H1 (cell line): ENCODE measurements around the gene FAM8A1. TPM values are rescaled to one million over a fixed set of nuclear protein-coding genes. Genes with fewer than 3 reads are reported as not detected.

Source experiments
- CTCF ChIA-PET: fragments of 300-600 bp; sonication (Branson Sonifier 250); formaldehyde crosslinking; loops from one replicate; lab custom pipeline; 2021; ENCODE audit not compliant: partially characterized antibody; lab: Charles Lee
- POLR2A ChIA-PET: fragments of 300-600 bp; sonication (Branson Sonifier 250); formaldehyde crosslinking; loops from one replicate; lab custom pipeline; 2021; ENCODE audit warnings: inconsistent platforms; ENCODE audit not compliant: partially characterized antibody; lab: Charles Lee
- DNase-seq, 2 experiments: peaks; one replicate each; pipeline versions ENCODE4 v3.0.0 to v3.0.0-alpha.2; 2010 to 2022; ENCODE audit warnings: low spot score in 2 of 2, low read depth in 1 of 2, mixed read lengths in 1 of 2
- FAIRE-seq: peaks from 2 replicates; lab custom pipeline; 2011; peaks lifted over from hg19 to GRCh38; lab: Jason Lieb, UNC
- H2AFZ ChIP-seq: 2 replicates; pipeline ENCODE4 v1.8.1; 2012; ENCODE audit warnings: low read length, inconsistent platforms
- H2AK5ac ChIP-seq: 2 replicates; pipeline ENCODE4 v1.6.1; 2013; ENCODE audit warnings: low read depth, low read length
- H2BK120ac ChIP-seq: replicated peaks from 2 replicates; pipeline ENCODE3; 2013; ENCODE audit warnings: low read depth, low read length, inconsistent platforms
- H2BK12ac ChIP-seq: 2 replicates; pipeline ENCODE4 v1.6.1; 2013; ENCODE audit warnings: low read depth, low read length
- H2BK15ac ChIP-seq: 2 replicates; pipeline ENCODE4 v1.6.1; 2013; ENCODE audit warnings: low read length
- H2BK20ac ChIP-seq: 2 replicates; pipeline ENCODE4 v1.6.1; 2013; ENCODE audit warnings: low read length
- H2BK5ac ChIP-seq: 2 replicates; pipeline ENCODE4 v1.6.1; 2013; ENCODE audit warnings: low read depth, low read length
- H3K14ac ChIP-seq: 2 replicates; pipeline ENCODE4 v1.6.1; 2013; ENCODE audit warnings: inconsistent platforms; ENCODE audit not compliant: insufficient read length
- H3K18ac ChIP-seq: 2 replicates; pipeline ENCODE4 v1.6.1; 2013; ENCODE audit warnings: low read length; ENCODE audit errors: extremely low read depth
- H3K23ac ChIP-seq: 2 replicates; pipeline ENCODE4 v1.6.1; 2013; ENCODE audit warnings: inconsistent platforms; ENCODE audit not compliant: insufficient read length
- H3K23me2 ChIP-seq: 2 replicates; pipeline ENCODE4 v1.6.1; 2013; ENCODE audit warnings: low read depth, low read length
- H3K27ac ChIP-seq: 2 replicates; pipeline ENCODE4 v1.6.1; 2011; ENCODE audit warnings: low read depth, low read length, inconsistent platforms
- H3K27me3 ChIP-seq, 4 experiments: replicated peaks in 1 of 4; 1 replicate in 1 of 4; 2 replicates in 3 of 4; pipeline versions ENCODE4 v1.6.1 to v1.8.1; 2011 to 2013; ENCODE audit warnings: low read length in 3 of 4, mild to moderate bottlenecking in 3 of 4, inconsistent platforms in 2 of 4, mixed read lengths in 2 of 4, moderate library complexity in 1 of 4; ENCODE audit not compliant: control insufficient read depth in 3 of 4, insufficient read depth in 3 of 4; ENCODE audit errors: extremely low read depth in 1 of 4
- H3K36me3 ChIP-seq, 4 experiments: 2 replicates each; pipeline versions ENCODE4 v1.6.1 to v1.8.1; 2011 to 2013; ENCODE audit warnings: mild to moderate bottlenecking in 4 of 4, low read length in 3 of 4, moderate library complexity in 2 of 4, control low read depth in 1 of 4, inconsistent platforms in 1 of 4; ENCODE audit not compliant: insufficient read depth in 4 of 4, control insufficient read depth in 2 of 4
- H3K4ac ChIP-seq: replicated peaks from 2 replicates; pipeline ENCODE3; 2013; ENCODE audit warnings: low read length, low read depth, mixed read lengths, inconsistent platforms; ENCODE audit not compliant: insufficient read length
- H3K4me1 ChIP-seq, 4 experiments: replicated peaks in 1 of 4; 1 replicate in 1 of 4; 2 replicates in 3 of 4; pipeline versions ENCODE4 v1.6.1 to v1.8.1; 2011 to 2013; ENCODE audit warnings: low read length in 3 of 4, inconsistent platforms in 2 of 4, mixed read lengths in 1 of 4; ENCODE audit not compliant: insufficient read depth in 4 of 4, control insufficient read depth in 3 of 4
- H3K4me2 ChIP-seq, 2 experiments: 2 replicates each; pipeline versions ENCODE4 v1.6.1 to v1.8.1; 2011 to 2013; ENCODE audit warnings: low read depth in 2 of 2, low read length in 2 of 2, control low read depth in 1 of 2, inconsistent platforms in 1 of 2, mild to moderate bottlenecking in 1 of 2; ENCODE audit not compliant: insufficient read depth in 1 of 2
- H3K4me3 ChIP-seq, 4 experiments: fragments of 200-600, 300-600 bp in 1 of 4; sonication (generic), shearing (Covaris generic), sonication (Bioruptor Twin) in 1 of 4; 2 replicates each; pipeline versions ENCODE4 v1.5.1 to v1.8.1; 2011 to 2016; ENCODE audit warnings: low read length in 4 of 4, low read depth in 3 of 4, control low read depth in 2 of 4, inconsistent platforms in 2 of 4, mild to moderate bottlenecking in 2 of 4, mixed read lengths in 1 of 4, moderate library complexity in 1 of 4; ENCODE audit not compliant: insufficient read depth in 2 of 4; ENCODE audit errors: extremely low read depth in 1 of 4
- H3K56ac ChIP-seq: replicated peaks from 2 replicates; pipeline ENCODE3; 2013; ENCODE audit warnings: low read depth, mild to moderate bottlenecking, mixed read lengths, low read length, inconsistent platforms; ENCODE audit not compliant: insufficient read length
- H3K79me1 ChIP-seq: 2 replicates; pipeline ENCODE4 v1.6.1; 2013; ENCODE audit warnings: low read depth, low read length, control low read depth
- H3K79me2 ChIP-seq, 2 experiments: 2 replicates each; pipeline versions ENCODE4 v1.6.1 to v1.8.1; 2012 to 2013; ENCODE audit warnings: low read length in 2 of 2, mild to moderate bottlenecking in 2 of 2, inconsistent platforms in 1 of 2; ENCODE audit not compliant: insufficient read depth in 2 of 2, control insufficient read depth in 1 of 2
- H3K9ac ChIP-seq, 4 experiments: replicated peaks in 1 of 4; 1 replicate in 1 of 4; 2 replicates in 3 of 4; pipeline versions ENCODE4 v1.6.1 to v1.8.1; 2011 to 2013; ENCODE audit warnings: low read depth in 3 of 4, low read length in 3 of 4, control low read depth in 2 of 4, mild to moderate bottlenecking in 2 of 4, moderate library complexity in 2 of 4, inconsistent platforms in 1 of 4; ENCODE audit errors: extremely low read depth in 1 of 4
- H3K9me3 ChIP-seq, 2 experiments: 2 replicates each; pipeline versions ENCODE4 v1.6.1 to v1.8.1; 2012 to 2013; ENCODE audit warnings: mild to moderate bottlenecking in 2 of 2, moderate library complexity in 2 of 2, control low read depth in 1 of 2, inconsistent platforms in 1 of 2, low read depth in 1 of 2, low read length in 1 of 2, mixed read lengths in 1 of 2; ENCODE audit not compliant: insufficient read depth in 2 of 2
- H4K20me1 ChIP-seq, 2 experiments: replicated peaks in 1 of 2; 2 replicates each; pipeline versions ENCODE3 to v1.8.1; 2011 to 2013; ENCODE audit warnings: inconsistent platforms in 2 of 2, low read length in 2 of 2, mild to moderate bottlenecking in 1 of 2; ENCODE audit not compliant: insufficient read depth in 2 of 2, control insufficient read depth in 1 of 2
- H4K5ac ChIP-seq: 2 replicates; pipeline ENCODE4 v1.6.1; 2013; ENCODE audit warnings: low read length, low read depth, mixed read lengths, inconsistent platforms; ENCODE audit not compliant: insufficient read length
- H4K8ac ChIP-seq: 2 replicates; pipeline ENCODE4 v1.8.0; 2013; ENCODE audit warnings: mild to moderate bottlenecking, moderate library complexity, low read length, inconsistent platforms; ENCODE audit not compliant: insufficient read depth; ENCODE audit errors: extremely low read depth
- H4K91ac ChIP-seq: replicated peaks from 2 replicates; pipeline ENCODE3; 2013; ENCODE audit warnings: low read length, mixed read lengths, inconsistent platforms; ENCODE audit not compliant: insufficient read length
- ATF2 ChIP-seq: IDR thresholded peaks from 2 replicates; pipeline ENCODE4 v1.6.1; 2012; ENCODE audit warnings: low read length, inconsistent platforms
- BACH1 ChIP-seq: IDR thresholded peaks from 2 replicates; pipeline ENCODE4 v1.6.1; 2012; ENCODE audit warnings: low read length, improper control_type of control experiment
- CEBPB ChIP-seq: IDR thresholded peaks from 2 replicates; pipeline ENCODE4 v1.6.1; 2012; ENCODE audit warnings: low read depth, low read length
- CHD2 ChIP-seq: IDR thresholded peaks from 2 replicates; pipeline ENCODE4 v1.6.1; 2012; ENCODE audit warnings: low read length, improper control_type of control experiment
- E2F6 ChIP-seq: IDR thresholded peaks from 2 replicates; pipeline ENCODE4 v1.6.1; 2012; ENCODE audit warnings: inconsistent platforms
- EZH2 ChIP-seq: fragments of 200-600 bp; sonication (generic); IDR thresholded peaks from 2 replicates; pipeline ENCODE4 v1.7.1; 2012; ENCODE audit warnings: low read depth, mild to moderate bottlenecking, moderate library complexity, low read length, inconsistent platforms; ENCODE audit not compliant: severe bottlenecking
- GTF2F1 ChIP-seq: IDR thresholded peaks from 2 replicates; pipeline ENCODE4 v1.6.1; 2012; ENCODE audit warnings: low read depth, low read length, improper control_type of control experiment, borderline replicate concordance
- JUN ChIP-seq: IDR thresholded peaks from 2 replicates; pipeline ENCODE4 v1.6.1; 2011; ENCODE audit warnings: low read depth, mild to moderate bottlenecking, improper control_type of control experiment, low read length
- JUND ChIP-seq: IDR thresholded peaks from 2 replicates; pipeline ENCODE4 v1.6.1; 2011; ENCODE audit warnings: mild to moderate bottlenecking, improper control_type of control experiment, low read length
- MAFK ChIP-seq: IDR thresholded peaks from 2 replicates; pipeline ENCODE4 v1.6.1; 2012; ENCODE audit warnings: low read depth, mild to moderate bottlenecking, improper control_type of control experiment, low read length
- SP1 ChIP-seq: IDR thresholded peaks from 2 replicates; pipeline ENCODE4 v1.6.1; 2011; ENCODE audit warnings: low read depth, low read length
- TBP ChIP-seq: IDR thresholded peaks from 2 replicates; pipeline ENCODE4 v1.6.1; 2011; ENCODE audit warnings: low read depth, low read length, improper control_type of control experiment
- YY1 ChIP-seq: IDR thresholded peaks from 2 replicates; pipeline ENCODE4 v1.6.1; 2011; ENCODE audit warnings: low read depth, mild to moderate bottlenecking, low read length
- WGBS, 2 experiments: shearing (Covaris generic) in 1 of 2; methylation state at CpG; one replicate each; pipeline versions ENCODE4 v1.1.6 to v1.1.7; 2013 to 2015; ENCODE audit warnings: low lambda C conversion rate in 2 of 2, mixed read lengths in 2 of 2, inconsistent platforms in 1 of 2, low coverage in 1 of 2, missing lambda C conversion rate in 1 of 2; ENCODE audit not compliant: insufficient replicate concordance in 2 of 2, insufficient coverage in 1 of 2, insufficient read length in 1 of 2; ENCODE audit errors: extremely low coverage in 1 of 2, missing lambda C conversion rate in 1 of 2; 5-methylcytosine and 5-hydroxymethylcytosine counted together
- polyA plus RNA-seq, 7 experiments: library from polyadenylated mRNA; depleted of rRNA in 3 of 7; stranded (reverse) in 5 of 7; unstranded in 2 of 7; fragments of >200 nt in 5 of 7; fragments of 200-250 nt in 2 of 7; gene quantifications; 1 replicate in 5 of 7; 2 replicates in 1 of 7; 4 replicates in 1 of 7; pipeline versions ENCODE4 v1.2.1 to v1.2.3, GENCODE V29; 2011 to 2013; ENCODE audit warnings: missing spikeins in 2 of 7, mixed read lengths in 2 of 7
- total RNA-seq: library from RNA; stranded (reverse); fragmentation: NEBNext Ultra II Directional; extraction: Animal tissue kit (Norgen Biotek cat#: 25700); gene quantifications from 2 replicates; pipeline ENCODE4 v1.2.1, GENCODE V29; 2021

Gene FAM8A1
- total and polyA plus RNA-seq, 2 of the 8 experiments (the other 6 are each of a cell fraction or from before 2014, with no cell fraction given), result 3.4 to 9.2 TPM

- no peak overlapping the region for H2AK5ac ChIP-seq
- no peak overlapping the region for H4K8ac ChIP-seq
- no peak overlapping the region for H4K91ac ChIP-seq
- H3K14ac ChIP-seq, result no peak overlapping the region
- no peak overlapping the region for H3K23ac ChIP-seq
- H3K4me2 ChIP-seq, result no peak overlapping the region
- TF ChIP-seq CEBPB, result no peak
- no peak for TF ChIP-seq GTF2F1
- no peak for TF ChIP-seq BACH1
- TF ChIP-seq SP1, result no peak
- TF ChIP-seq JUN, result no peak
- TF ChIP-seq JUND, result no peak
- TF ChIP-seq ATF2, result no peak
- TF ChIP-seq TBP, result no peak
- TF ChIP-seq CHD2, result no peak
- no peak for TF ChIP-seq MAFK
- no peak for TF ChIP-seq E2F6
- TF ChIP-seq YY1, result no peak
- no peak for TF ChIP-seq EZH2
- H3K79me1 ChIP-seq, result no peaks in the 10 kb centered on the region; the same call in 1 of the 2 replicates
- H3K9ac ChIP-seq, result no peak overlapping the region
- ChIA-PET POLR2A (no interaction called here), CTCF (no interaction called here)
- H4K5ac ChIP-seq, result no peak overlapping the region
- no peaks in the 10 kb centered on the region for H3K23me2 ChIP-seq
- H3K18ac ChIP-seq, result no peak overlapping the region
- no peak for FAIRE-seq
- no peak overlapping the region for H3K4me3 ChIP-seq
- H3K9me3 ChIP-seq, result no peaks in the 10 kb centered on the region
- no peak for DNase-seq
- H3K27me3 ChIP-seq, result no peaks in the 10 kb centered on the region
- peaks cover 2 to 4% of the 10 kb centered on the region in 2 experiments for H4K20me1 ChIP-seq
- H3K4ac ChIP-seq, result no peak overlapping the region
- 100% methylated on average over 1 of the region's 1 CpG; no CpG with 5 or more reads in 1 of the 2 experiments for WGBS, 2 experiments
- no peak overlapping the region for H2BK15ac ChIP-seq
- H3K79me2 ChIP-seq, result peaks cover 0 to 46% of the 10 kb centered on the region in 2 experiments; a peak in 2 of 4 replicates
- no peak overlapping the region for H2BK120ac ChIP-seq
- H2BK20ac ChIP-seq, result no peak overlapping the region
- H3K4me1 ChIP-seq, result no peaks in the 10 kb centered on the region
- H3K56ac ChIP-seq, result no peak overlapping the region
- H2AFZ ChIP-seq, result no peak overlapping the region
- no peak overlapping the region for H3K27ac ChIP-seq
- no peak overlapping the region for H2BK5ac ChIP-seq
- H3K36me3 ChIP-seq, result peaks cover 19 to 69% (median 45%) of the 10 kb centered on the region in 4 experiments
- no peak overlapping the region for H2BK12ac ChIP-seq
Observed at GRCh38 chr6:17624396-17624795, 24.3 kb downstream of the FAM8A1 start.
